ENCODE measurements around the gene GSTA5.

GRCh38 chr6:52840763-52841585 lies at the start of gene GSTA5:
- TF ChIP-seq CTCF (IDR thresholded peaks at IDR 0.05; ENCODE audit: low read length) (no peak), EZH2 (IDR thresholded peaks at IDR 0.05; ENCODE audit: borderline replicate concordance, low read length) (no peak)

All from OCI-LY1 (cell line).